NCI-H2029 treated with DMSO at 0.1 percent for 48 hours (cell line): ENCODE data around the gene AK8.

Experiments used
- DNase-seq: peaks from one replicate; lab custom pipeline; 2025; lab: John Stamatoyannopoulos, UW

Gene AK8

GRCh38 chr9:132857616-132858342 is 20.3 kb downstream of the AK8 start:
- DNase-seq: no peak

DNA sequence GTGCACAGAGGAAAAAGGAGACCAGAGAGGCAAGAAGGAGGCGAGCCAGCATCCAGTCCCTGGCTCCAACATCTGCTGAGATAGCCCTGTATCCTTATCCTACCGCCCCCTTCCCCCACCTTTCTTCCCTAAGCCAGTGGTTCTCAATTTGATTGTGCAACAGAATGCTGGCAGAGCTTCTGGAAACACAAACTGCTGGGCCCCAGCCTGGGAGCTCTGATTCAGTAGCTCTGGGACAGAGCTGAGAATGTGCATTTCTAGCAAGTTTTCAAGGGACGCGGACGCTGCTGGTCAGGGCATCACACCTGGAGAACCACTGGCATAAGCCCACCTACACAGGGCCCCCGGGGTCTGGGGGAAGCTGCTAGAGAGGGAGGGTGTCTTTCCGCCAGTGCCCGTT is 21.1 kb downstream of the AK8 start:
- no peak for DNase-seq

GRCh38 chr9:132855904-132856303 is 22.2 kb downstream of the AK8 start:
- DNase-seq: no peak

DNA sequence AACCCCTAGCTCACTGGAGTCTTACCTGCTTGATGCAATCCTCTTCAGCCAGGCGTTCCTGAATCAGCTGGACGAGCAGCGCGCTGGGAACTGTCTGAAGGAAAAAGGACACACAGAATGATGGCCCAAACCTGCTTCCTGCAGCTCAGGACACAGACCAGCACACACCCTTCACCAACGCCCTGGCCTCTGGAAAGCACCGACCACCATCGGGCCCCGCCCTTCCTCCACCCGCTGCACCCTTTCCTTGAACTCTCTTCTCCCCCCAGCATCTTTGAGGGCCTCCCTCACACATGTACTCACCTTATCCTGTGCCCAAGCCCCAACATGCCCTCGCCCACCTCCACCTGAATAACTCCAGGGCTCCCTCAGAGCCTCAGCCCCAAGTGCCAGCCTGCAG is 23.3 kb downstream of the AK8 start:
- DNase-seq: no peak

- no peak for DNase-seq
These were observed 24.6 kb downstream of the AK8 start for GRCh38 chr9:132853482-132853881.

DNA sequence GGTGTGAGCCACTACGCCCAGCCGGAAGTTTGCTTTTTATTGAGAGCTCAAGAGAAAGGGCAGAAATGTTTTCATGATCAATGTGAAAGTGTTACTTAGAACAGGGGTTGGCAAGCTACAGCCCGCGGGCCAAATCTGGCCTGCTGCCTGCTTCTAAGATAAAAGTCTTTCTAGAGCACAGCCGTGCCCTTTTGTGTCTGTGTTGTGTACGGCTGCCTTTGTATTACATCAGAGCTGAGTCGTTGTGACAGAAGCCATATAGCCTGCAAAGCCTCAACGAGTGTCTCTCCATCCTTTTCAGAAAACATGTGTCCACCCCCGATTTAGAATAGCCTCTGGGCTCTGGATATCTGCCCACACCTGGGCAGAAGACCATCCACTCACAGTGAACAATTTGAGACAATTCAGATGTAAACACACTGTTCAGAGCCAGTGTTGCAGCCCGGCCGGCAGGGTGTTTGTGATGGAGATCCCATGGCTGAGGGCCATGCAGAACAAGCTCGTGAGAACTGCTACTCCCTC is 28.8 kb downstream of the AK8 start:
- peak; percentile 63 for DNase-seq

- DNase-seq: no peak
These were observed 31.1 kb downstream of the AK8 start for GRCh38 chr9:132846918-132847515.

- no peak for DNase-seq
These were observed 31.8 kb downstream of the AK8 start for GRCh38 chr9:132846109-132846917.

- no peak for DNase-seq
These were observed 35.7 kb downstream of the AK8 start for GRCh38 chr9:132842124-132843044.

GRCh38 chr9:132840980-132841379 is 37.1 kb downstream of the AK8 start:
- DNase-seq: no peak

DNA sequence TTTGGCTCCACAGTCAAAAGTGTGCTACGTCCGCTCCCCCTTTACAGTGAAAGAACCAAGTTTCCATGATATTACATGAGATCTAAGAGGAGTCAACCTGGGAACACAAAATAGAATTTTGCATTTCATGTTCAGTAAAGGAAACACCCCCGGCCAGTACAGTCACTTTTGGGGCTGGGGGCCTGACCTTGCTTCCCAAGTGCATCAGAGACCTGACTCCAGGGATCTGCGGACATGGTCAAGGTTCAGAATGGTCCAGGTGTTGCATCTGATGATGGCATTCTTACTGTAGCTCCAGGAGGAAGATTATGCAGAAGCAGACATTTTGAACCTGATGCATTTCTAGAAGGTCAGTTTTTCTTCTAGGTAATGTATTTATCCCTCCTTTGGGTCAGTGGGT is 39.8 kb downstream of the AK8 start:
- no peak for DNase-seq

DNA sequence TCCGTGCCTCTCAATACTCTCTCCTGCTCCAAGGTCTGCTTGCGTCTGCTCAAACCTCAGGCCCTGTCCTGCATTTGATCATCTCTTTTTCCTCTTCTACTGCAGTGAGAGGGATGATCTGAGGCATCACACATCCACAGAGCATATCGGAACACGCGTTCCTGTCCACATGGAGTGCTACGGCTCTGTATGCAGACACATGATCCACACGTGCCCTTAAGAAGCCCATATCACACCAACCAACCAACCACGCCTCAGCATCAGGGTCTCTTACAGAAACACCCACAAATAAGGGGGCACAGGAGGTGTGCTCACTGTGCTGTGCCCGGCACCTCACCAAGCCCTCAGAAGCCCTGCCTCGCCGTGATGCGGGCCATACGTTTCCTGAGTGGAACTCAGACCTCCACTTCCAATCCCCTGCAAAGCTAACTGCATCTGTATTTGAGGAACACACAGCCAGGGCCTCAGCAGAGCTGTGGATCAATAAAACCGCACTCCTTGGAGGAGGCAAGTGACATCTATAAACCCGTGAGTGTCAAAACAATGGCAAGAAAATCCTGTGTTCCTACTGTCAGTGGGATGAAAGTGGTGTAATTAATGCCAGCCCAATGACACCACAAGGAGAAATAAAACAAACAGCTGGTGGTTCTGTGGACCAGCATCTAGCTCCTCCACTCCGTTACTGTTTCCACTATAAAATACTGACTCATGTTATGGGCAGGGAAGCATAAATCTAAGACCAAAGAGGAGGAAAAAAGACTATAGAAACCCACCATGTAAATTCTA is 40.4 kb downstream of the AK8 start:
- no peak for DNase-seq

DNA sequence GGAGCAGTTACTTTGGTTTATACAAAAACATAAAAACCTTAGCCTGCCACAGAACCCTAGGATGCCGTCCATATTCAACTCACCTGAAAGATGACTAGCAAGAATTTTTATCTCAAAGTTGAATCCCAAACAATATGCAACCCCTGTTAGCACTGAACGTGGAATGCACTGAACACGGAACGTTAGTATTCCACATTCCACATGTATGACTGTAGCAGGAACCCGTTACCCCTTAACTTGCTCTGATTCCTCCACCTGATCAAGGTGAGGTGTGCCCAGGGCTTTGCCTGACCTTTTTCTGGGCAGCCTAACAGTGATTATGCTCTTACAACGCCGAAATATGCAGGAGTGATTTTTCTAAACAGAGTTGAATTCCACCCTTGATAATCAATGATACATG is 43.7 kb downstream of the AK8 start:
- no peak for DNase-seq

DNA sequence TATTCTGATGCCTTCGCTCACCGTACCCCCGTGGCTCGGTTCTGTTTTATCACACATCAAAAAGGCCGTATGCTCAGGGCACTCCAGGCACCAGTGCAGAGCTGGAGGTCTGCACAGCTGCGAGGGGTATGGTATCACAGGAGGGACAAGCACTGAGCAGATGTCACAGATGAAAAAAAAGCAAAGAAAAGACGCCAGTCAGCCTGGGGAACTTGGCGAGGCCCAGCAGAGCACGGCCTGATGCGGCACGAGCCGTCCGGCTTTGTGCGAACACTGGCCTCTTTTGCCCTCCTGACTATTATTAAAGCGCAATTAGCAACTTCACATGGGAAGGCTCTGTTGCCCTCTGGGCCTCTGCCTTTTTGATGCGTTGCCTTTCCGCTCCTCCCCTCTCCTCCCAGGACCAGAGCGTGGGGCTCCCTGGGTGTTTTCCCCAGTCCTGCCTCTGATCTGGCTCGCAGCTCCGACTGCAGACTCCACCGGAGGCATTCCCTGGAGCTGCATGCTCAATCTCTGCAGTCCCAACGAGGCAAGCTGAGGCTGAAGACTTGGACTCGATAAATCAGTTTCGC is 44.4 kb downstream of the AK8 start:
- DNase-seq: no peak

- DNase-seq: no peak
These were observed 45.8 kb downstream of the AK8 start for GRCh38 chr9:132832171-132832881.

- DNase-seq: no peak
These were observed 49.8 kb downstream of the AK8 start for GRCh38 chr9:132828201-132828770.

GRCh38 chr9:132827366-132827765 is 50.7 kb downstream of the AK8 start:
- no peak for DNase-seq

DNA sequence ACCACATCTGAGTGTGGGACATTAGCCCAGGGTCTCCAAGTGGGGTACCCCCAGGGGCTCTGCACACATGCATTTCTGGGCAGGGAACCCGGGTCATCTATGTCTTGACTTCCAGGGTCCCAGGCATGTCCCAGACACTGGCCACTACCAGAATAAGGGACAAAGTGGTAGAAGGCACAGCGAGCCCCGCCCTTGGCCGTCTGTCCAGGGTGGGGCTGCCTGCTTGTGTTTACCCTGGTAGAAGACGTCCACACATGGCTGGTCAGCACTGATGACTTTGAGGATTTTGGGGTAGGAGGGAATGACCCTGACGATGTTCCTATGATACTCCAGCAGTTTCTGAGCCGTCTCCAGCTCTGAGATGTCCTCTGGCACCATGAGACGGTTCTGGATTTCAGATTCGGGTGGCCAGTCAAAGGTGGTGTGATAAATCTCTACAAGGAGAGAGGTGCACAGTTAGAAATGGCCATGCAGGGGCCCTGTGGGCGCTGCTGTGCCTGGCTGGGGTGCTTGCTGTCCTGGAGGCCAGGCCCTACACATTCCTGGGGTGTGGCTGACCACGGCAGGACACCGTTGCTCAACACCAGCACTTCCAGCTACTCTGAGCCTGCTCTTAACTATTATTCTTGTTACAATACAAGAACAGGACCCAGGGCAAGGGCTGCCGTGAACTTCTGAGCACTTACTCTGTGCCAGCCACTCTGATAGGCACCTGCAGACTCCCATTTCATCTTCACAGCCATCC is 51.3 kb downstream of the AK8 start:
- no peak for DNase-seq

DNA sequence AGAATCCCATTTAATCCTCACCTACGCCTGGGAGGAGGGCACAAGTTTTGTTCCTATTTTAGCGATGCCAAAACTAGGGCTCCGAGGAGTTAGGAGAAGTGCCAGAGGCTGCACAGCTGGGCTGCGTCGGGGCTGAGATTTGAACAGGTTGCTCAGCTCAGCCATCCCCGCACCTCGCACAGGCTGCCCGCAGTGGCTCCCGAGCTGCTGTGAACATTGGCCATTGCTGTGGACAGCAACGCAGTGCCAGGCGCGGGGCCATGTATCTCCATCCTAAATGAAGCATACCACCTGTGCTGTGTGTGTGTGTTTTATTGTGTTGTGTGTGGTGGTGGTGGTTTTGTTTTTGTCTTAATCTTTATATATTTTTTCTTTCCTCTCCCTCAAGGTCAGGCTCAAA is 52.0 kb downstream of the AK8 start:
- no peak for DNase-seq
